GM21825 (cell line): ENCODE measurements around the gene RFC2.
A peak's percentile ranks its signal among the peaks of the same experiment; 100 is the strongest.

Experiments
- ATAC-seq: cut with Tn5 transposase; IDR thresholded peaks from one replicate; pipeline ENCODE4 v1.9.1; 2021; ENCODE audit warnings: mild to moderate bottlenecking, moderate library complexity; ENCODE audit not compliant: unreplicated experiment

The RFC2 gene

GRCh38 chr7:74254129-74254857, at the start of gene RFC2:
RFC2 (minus strand) TSS chr7:74254399; CDS start chr7:74254383, 16 bp downstream.
- peak; percentile 88 for ATAC-seq

- ATAC-seq, result no peak
These were observed 48.6 kb upstream of the RFC2 start for GRCh38 chr7:74302745-74303221.

GRCh38 chr7:74300926-74301325, 46.7 kb upstream of the RFC2 start:
- no peak for ATAC-seq

GRCh38 chr7:74299401-74299800, 45.2 kb upstream of the RFC2 start:
- ATAC-seq, result no peak

- ATAC-seq, result no peak
These were observed 43.5 kb upstream of the RFC2 start for GRCh38 chr7:74297516-74298233.

- ATAC-seq, result no peak
These were observed 40.2 kb upstream of the RFC2 start for GRCh38 chr7:74294191-74294998.

GRCh38 chr7:74293577-74293908, 39.3 kb upstream of the RFC2 start:
- ATAC-seq, result no peak

GRCh38 chr7:74292757-74293576, 38.8 kb upstream of the RFC2 start:
- no peak for ATAC-seq

- ATAC-seq, result no peak
These were observed 37.3 kb upstream of the RFC2 start for GRCh38 chr7:74291535-74291934.

GRCh38 chr7:74290981-74291441, 36.8 kb upstream of the RFC2 start:
- ATAC-seq, result no peak

- ATAC-seq, result no peak
These were observed 36.4 kb upstream of the RFC2 start for GRCh38 chr7:74290553-74290950.

- ATAC-seq, result peak; percentile 1
These were observed 35.7 kb upstream of the RFC2 start for GRCh38 chr7:74289659-74290552.

GRCh38 chr7:74289018-74289658, 34.9 kb upstream of the RFC2 start, which contains the start of gene CLIP2:
CLIP2 (plus strand) TSS chr7:74289407; CDS start chr7:74317547, 28,140 bp downstream.
- ATAC-seq, result peak; percentile 43

GRCh38 chr7:74288034-74288881, 34.1 kb upstream of the RFC2 start:
- ATAC-seq, result no peak

GRCh38 chr7:74287303-74288033, 33.3 kb upstream of the RFC2 start:
- ATAC-seq, result no peak

- no peak for ATAC-seq
These were observed 31.9 kb upstream of the RFC2 start for GRCh38 chr7:74286131-74286530.

GRCh38 chr7:74284781-74285259, 30.6 kb upstream of the RFC2 start:
- ATAC-seq, result peak; percentile 49
